Right kidney (tissue), 1 donor: ENCODE data around the gene ATP8B1.
A peak's percentile ranks its signal among the peaks of the same experiment; 100 is the strongest.
"Not testable (repeated sequence)": the region's sequence is repeated elsewhere in the genome, so short reads cannot be mapped to it uniquely, and the experiment has no call there.

ENCODE experiments used
- DNase-seq: peaks from one replicate; pipeline ENCODE4 v3.0.0-alpha.2; 2016

The ATP8B1 gene

DNA sequence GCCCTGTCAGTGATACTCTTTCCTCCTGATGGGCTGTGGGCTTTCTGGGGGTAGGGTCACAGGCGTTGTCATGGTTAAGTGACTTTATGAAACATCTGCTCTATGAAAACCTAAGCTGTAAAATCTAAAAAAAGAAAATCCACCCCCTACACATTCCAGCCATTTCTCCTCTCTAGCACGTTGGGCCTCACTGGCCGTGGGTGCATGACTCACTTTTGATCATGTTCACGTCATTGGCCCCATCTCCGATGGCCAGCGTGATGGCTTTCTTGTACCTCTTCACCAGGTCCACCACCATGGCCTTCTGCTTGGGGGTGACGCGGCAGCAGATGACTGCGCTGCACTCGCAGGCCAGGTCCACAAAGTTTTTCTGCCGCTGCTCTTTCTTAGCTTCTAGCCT, 142.2 kb downstream of the ATP8B1 start:
- DNase-seq, result no peak

DNA sequence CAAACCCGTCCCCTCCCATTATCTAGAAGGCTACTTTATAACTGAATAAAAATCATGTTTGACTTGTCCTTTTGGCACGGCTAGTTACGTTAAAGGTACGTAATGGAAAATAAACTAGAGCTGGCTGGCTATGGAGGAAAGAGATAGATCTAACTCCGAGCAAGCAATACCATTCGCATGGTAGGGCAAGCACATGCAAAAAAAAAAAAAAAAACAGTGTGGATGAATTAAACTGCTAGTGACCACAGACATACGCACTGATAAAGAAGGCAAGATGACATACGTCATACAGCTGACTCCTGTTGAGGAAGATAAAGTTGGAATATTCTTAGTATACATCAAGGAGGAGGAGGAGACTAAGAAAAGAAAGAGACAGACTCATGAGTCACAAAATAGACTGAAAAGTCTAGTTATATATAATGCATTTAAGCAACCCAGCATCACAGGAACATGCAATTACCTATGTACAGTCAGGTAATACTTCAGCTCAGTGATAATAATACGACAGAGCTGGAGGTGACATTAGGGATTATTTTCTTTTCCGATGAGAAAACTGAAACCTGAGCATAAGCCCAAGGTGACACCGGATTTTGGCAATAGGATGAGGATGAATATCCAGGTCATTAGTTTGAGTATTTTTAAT, 143.5 kb downstream of the ATP8B1 start:
- no peak for DNase-seq

- no peak for DNase-seq
These were observed 145.6 kb downstream of the ATP8B1 start for GRCh38 chr18:57657542-57657941.

- no peak for DNase-seq
These were observed 147.4 kb downstream of the ATP8B1 start for GRCh38 chr18:57655740-57656139.

- DNase-seq, result no peak
These were observed 151.2 kb downstream of the ATP8B1 start for GRCh38 chr18:57651914-57652313.

DNA sequence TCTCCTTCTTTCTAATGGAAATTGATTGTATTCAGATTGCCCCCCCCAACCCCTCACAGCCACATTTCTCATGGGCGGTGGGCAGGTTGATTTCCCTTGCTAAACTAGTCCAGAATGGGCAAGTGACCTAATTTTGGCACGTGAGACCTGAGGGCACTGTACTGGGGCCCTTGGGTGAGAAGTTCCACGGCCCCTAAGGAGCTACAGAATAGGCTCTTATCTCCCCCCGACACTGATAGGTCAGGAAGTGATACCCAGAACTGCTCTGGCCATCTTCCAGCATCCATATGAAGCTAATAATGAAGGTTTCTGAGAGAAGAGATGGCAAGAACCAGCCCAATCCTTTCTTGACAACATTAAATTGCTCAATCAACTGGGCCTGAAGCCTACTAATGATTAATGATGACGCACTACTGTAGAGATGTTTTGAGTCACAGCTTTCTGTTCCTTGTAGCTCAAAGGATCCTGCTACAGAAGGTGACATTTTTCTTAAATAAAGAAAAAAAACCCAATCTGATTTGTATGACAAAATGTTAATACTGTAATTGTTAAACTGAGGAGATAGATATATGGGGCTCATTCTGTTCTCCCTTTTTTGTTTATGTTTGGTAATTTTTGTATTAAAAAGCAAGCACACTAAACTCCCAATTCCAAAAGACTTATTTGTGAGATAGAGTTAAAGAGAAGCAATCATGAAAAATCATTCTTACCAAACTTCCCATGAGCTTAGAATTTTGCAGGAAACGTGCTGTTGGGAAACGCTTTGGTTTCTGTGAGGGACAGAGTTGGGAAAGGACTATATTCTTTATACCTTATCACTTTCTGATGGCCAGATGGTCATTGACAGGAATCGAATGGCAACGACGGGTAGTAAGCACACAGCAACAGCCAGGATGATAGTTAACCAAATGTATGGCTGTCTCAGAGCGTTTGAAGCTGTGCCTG, 153.3 kb downstream of the ATP8B1 start:
- DNase-seq, result no peak

DNA sequence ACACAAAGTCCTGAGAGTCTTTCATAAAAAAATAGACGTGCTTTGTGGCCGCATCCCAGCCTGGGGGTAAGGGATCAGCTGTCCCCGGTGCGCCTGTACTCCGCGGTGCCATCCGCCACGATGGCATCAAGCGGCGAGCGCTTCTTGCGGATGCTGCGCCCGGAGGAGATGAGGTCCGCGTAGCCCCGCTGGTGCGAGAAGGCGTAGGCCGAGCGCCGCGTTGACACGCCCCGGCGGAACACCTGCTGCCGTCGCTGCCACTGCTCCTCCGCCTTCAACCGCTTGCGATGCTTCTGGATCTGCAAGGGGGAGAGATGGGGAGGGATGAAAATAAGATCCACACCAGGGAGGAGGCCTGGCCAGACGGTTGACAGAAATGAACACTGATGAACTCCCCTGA, 154.7 kb downstream of the ATP8B1 start:
- no peak for DNase-seq

GRCh38 chr18:57644540-57644939, 158.6 kb downstream of the ATP8B1 start:
- no peak for DNase-seq

DNA sequence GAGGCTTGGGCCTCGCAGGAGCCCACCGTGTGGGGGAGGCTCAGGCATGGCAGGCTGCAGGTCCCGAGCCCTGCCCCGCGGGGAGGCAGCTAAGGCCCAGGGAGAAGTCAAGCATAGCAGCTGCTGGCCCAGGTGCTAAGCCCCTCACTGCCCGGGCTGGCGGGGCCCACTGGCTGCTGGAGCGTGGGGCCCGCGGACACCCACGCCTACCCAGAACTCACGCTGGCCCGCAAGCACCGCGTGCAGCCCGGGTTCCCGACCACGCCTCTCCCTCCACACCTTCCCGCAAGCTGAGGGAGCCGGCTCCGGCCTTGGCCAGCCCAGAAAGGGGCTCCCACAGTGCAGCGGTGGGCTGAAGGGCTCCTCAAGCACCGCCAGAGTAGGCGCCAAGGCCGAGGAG, 159.4 kb downstream of the ATP8B1 start:
- not testable (repeated sequence) for DNase-seq

GRCh38 chr18:57642462-57642861, 160.7 kb downstream of the ATP8B1 start:
- not testable (repeated sequence) for DNase-seq

- DNase-seq, result no peak
These were observed 162.4 kb downstream of the ATP8B1 start for GRCh38 chr18:57640749-57641148.

GRCh38 chr18:57640236-57640635, 162.9 kb downstream of the ATP8B1 start:
- no peak for DNase-seq

GRCh38 chr18:57635003-57635822, 167.9 kb downstream of the ATP8B1 start:
- DNase-seq, result no peak

GRCh38 chr18:57631697-57632096, 171.4 kb downstream of the ATP8B1 start:
- DNase-seq, result peak; percentile 20

DNA sequence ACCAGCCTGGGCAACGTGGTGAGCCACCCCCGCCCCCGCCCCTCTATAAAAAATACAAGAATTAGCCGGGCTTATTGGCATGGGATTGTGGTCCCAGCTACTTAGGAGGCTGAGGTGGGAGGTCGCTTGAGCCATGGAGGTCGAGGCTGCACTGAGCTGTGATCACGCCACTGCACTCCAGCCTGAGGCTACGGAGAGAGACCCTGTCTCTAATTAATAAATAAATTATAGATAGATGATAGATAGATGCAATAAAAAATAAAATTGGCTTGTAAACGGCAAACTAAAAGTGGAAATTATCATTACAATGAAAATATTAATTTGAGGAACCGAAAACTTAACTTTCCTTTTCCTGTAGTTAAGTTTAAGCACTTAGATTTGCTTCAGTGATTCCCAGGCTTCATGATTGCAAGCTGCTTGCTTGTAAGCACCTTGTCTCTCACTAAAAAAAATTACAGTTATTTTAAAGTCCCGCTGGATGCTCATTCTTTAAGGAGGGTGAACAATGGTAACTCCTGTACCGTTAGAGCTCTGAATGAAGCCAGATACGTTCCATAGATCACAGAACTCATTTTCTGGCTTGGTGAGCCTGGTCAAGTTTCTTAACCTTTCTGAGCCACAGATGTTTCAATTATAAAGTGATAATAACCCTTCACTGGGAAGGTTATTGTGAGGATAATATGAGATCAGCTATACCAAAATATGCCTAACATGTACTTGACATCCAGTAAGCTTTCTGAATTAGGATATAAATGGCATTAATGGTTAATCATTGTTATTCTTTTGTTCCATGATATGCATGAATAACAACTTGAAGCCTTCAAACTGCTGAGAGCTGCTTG, 172.1 kb downstream of the ATP8B1 start:
- DNase-seq, result no peak

DNA sequence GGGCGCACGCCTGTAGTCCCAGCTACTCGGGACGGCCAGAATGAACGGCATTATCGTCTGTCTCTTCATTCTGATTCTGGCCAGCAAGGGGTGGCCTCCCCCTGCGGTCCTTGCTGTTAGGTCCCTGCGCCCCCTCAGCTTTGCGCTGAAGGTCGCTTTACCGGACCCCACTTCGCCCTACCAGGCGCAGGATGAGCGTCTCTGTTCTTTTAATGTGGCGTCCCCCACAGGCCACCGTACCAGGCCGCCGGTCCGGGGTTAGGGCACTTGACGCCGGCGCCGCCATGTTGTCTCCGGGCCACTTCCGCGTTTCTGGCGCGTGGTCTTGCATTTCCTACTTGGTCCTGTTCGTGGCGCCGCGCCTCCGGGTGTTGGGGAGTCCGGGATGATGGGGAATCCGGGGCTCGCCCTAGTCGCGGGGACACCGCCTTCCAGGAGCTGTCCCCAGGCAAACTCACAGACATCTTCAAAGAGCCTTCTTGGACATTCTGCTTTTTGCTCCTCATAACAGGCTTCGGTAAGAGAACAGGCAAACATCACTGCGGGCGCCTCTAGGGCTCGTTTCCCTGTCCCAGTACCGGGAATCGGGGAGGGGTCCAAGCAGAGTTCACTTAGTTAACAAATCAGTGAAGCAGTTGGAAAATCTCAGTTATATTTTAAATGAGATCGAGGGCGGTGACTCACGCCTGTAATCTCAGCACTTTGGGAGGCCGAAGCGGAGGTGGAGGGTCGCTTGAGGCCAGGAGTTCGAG, 172.9 kb downstream of the ATP8B1 start:
- peak; percentile 93 for DNase-seq

GRCh38 chr18:57629422-57629821, 173.7 kb downstream of the ATP8B1 start:
- no peak for DNase-seq

DNA sequence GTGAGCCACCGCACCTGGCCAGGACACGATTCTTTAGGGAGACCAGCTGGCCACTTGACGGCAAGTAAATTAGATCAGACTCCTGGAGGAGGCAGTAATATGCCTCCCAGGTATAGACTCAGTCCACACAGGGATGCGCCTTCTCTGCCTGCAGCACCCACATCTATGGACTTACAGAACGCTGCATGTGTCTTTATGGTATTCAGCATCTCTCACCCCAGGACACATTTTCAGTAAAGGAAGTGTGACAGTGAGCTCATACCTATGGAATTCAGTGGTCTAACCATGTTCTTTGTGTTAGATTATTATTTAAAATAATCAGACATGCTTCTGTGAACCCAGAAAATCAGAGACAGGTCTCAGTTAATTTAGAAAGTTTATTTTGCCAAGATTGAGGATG, 175.6 kb downstream of the ATP8B1 start:
- DNase-seq, result no peak

DNA sequence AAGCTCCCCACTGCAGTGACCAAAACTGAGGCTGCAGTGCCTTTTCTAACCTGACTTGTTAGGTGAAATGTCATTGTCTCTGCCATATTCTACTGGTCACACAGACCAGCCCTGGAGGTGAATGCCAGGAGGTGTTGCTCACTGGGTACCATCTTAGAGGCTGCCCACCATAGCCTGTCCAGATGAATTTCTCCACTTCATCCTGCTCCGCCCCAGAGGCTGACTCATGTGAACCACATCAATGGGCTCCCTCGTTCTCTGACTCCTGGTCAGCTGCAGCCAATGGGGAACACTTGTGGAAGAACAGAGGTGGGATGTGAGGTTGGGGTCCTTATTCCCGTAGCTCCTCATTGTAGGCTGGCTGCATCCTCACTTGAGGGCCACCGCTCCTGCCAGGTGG, 178.1 kb downstream of the ATP8B1 start:
- DNase-seq, result no peak

DNA sequence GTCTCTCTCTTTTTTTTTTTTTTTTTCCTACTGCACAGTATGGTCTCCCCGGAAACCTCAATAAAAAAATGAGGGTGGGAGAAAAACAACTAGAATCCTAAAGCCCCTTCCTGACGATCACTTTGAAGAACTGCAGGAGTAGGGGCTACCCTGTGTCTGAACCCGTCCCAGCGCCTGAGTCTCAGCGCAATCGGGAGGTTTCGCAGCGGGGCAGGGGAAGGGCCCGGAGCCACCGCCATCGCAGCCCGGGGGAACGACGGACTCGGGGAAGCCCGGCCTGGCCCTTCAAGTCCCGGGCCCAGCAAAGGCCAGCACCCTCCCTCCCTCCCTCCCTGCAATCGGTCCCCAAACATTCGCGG, 181.9 kb downstream of the ATP8B1 start:
- no peak for DNase-seq

GRCh38 chr18:57619876-57620275, 183.2 kb downstream of the ATP8B1 start:
- DNase-seq, result no peak
